GM18511 (cell line): ENCODE data around the gene SRPK1.
"Not testable (repeated sequence)": the region's sequence is repeated elsewhere in the genome, so short reads cannot be mapped to it uniquely, and the experiment has no call there.

ENCODE experiments used
- ATAC-seq: cut with Tn5 transposase; IDR thresholded peaks from one replicate; pipeline ENCODE4 v1.9.1; 2021; ENCODE audit warnings: mild to moderate bottlenecking, moderate library complexity; ENCODE audit not compliant: unreplicated experiment

SRPK1 gene

GRCh38 chr6:35931873-35932272 lies 11.0 kb upstream of the SRPK1 start:
- not testable (repeated sequence) for ATAC-seq

- no peak for ATAC-seq
Observed at GRCh38 chr6:35931120-35931561, 10.2 kb upstream of the SRPK1 start.

- ATAC-seq, result no peak
Observed at GRCh38 chr6:35929601-35930000, 8.7 kb upstream of the SRPK1 start.

DNA sequence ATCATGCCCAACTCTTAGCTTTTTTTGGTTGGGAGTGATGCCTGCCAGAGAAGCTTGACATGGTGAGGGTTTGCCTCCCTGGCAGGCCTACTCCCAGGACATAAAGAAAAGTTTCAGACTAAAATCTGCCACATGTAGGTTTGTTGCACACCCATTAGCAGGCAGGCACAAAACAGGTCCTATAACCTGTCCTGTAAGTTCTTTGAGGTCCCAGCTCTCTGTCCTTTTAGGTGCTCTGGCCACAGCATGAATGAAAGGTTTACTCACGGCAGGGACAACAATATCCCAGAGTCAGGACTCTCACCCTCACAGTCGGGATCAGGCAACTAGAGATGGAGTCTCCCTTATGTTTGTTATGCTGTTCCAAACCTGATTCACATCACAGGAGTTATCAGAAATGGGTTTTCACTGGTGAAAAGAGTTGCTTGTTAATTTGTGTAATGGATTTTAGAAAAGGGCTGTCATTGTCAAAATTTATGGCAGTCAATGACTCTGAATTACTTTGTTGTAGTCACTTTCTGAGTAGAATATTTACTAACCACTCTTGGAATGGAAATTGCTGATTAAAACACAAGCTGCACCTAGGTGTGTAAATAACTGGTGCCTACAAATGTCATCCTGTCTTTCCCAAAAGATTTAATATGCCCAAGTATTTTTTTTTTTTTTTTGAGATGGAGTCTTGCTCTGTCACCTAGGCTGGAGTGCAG lies 5.8 kb upstream of the SRPK1 start:
- ATAC-seq, result no peak

GRCh38 chr6:35925961-35926360 lies 5.1 kb upstream of the SRPK1 start:
- no peak for ATAC-seq

GRCh38 chr6:35924146-35924545 lies 3.2 kb upstream of the SRPK1 start:
- no peak for ATAC-seq

DNA sequence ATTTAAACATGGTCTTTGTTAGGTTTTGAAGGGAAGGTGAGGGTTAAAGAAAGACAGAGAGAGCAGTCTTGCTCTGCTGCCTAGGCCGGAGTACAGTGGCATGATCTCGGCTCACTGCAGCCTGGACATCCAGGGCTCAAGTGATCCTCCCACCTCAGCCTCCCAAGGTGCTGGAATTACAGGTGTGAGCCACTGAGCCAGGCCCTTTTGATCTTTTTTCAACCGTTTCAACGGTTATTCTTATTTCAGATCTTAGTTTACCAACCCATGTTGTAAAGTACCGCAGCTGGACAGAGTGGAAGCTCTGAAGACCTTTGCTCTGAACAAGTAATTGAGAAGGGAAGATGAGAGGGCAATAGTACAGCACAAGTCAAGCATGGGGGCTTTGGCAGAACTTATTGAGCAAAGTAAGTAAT lies 1.2 kb upstream of the SRPK1 start:
- ATAC-seq, result no peak

DNA sequence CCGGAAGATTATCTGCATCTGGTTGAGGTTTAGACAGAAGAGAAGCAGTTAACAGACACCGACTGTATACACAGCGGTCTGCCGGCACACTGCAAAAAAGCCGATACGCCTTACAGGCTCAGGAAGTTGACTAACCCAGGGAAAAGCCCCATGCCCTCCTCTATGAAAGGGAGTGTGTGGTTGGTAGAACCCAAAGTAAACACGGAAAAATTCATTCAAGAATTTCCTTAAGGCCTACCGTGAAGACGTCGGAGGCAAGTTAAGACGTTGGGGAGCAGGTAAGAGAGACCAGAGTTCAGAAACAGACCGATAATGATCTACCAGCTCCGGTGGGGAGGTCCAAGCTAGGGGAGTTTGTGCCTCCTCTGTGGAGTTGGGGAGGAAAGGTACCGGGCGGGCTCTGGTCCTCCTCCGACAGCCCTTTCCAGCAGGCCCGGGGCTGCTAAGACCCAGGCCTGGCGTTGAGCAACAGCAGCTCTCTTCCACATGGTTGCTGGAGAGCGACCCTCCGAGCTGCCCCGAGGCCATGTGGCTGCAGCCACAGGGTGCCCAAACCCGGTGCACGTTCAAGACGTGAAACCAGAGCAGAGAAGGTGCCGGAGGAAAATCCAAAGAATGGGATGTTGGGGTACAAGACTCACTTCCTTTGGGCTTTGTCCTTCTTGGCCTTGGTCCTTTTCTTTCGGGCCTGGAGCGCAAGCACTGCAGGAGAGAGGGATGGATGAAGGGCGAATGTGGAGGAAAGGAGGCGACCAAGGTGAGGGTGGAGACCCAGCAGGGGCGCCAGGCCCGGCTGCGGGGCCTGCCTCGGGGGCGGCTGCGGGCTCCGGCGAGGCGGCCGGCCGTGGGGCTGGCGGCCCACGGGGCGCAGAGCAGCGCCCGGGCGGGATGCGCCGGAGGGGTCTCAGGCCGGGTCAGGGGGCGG lies 809 bp downstream of the SRPK1 start:
- ATAC-seq, result peak; percentile 37

- peak; percentile 27 for ATAC-seq
Observed at GRCh38 chr6:35919085-35919826, 1.6 kb downstream of the SRPK1 start.

GRCh38 chr6:35916893-35917292 lies 4.0 kb downstream of the SRPK1 start:
- ATAC-seq, result not testable (repeated sequence)

GRCh38 chr6:35916056-35916455 lies 4.8 kb downstream of the SRPK1 start:
- no peak for ATAC-seq

GRCh38 chr6:35914536-35914935 lies 6.4 kb downstream of the SRPK1 start:
- no peak for ATAC-seq

GRCh38 chr6:35911871-35912653 lies 8.8 kb downstream of the SRPK1 start:
- no peak for ATAC-seq

- not testable (repeated sequence) for ATAC-seq
Observed at GRCh38 chr6:35909571-35909970, 11.3 kb downstream of the SRPK1 start.

- ATAC-seq, result not testable (repeated sequence)
Observed at GRCh38 chr6:35908753-35909401, 12.0 kb downstream of the SRPK1 start.

DNA sequence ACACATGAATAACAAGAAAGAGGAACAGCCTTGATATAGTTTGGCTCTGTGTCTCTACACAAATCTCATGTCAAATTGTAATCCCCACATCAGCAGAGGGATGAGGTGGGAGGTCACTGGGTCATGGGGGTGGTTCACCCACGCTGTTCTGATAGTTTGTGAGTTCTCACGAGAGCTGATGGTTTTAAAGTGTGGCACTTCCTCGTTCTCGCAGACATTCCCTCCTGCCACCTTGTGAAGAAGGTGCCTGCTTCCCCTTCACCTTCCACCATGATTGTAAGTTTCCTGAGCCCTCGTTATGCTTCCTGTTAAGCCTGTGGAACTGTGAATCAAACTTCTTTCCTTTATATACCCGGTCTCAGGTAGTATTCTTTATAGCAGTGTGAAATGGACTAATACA lies 13.1 kb downstream of the SRPK1 start:
- ATAC-seq, result no peak

- no peak for ATAC-seq
Observed at GRCh38 chr6:35906499-35906846, 14.4 kb downstream of the SRPK1 start.

DNA sequence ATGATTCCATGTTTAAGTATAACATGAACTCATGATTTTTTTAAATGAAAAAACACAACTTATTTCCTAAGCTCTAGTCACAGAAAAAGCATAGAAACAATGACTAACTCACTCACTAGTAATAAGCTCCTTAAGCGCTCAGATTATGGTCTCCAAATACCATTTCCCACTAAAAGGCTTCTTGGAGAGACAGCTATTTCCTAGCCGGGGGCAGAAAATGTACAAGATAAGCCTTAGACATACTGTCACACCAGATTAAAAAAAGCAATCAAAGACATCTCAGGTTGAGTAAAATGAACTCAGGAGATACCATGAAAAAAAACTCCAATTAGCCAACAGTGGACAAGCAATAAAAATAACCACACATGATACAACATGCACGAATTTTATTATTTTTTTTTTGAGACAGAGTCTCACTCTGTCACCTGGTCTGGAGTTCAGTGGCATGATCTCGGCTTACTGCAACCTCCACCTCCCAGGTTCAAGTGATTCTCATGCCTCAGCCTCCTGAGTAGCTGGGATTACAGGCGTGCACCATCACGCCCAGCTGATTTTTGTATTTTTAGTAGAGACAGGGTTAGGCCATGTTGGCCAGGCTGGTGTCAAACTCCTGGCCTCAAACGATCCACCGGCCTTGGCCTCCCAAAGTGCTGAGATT lies 14.9 kb downstream of the SRPK1 start:
- ATAC-seq, result no peak

GRCh38 chr6:35905141-35905785 lies 15.6 kb downstream of the SRPK1 start:
- ATAC-seq, result no peak
